ENCODE results near the gene FGA. TPM values are rescaled to one million over a fixed set of nuclear protein-coding genes. Genes with fewer than 3 reads are reported as not detected.

Gene FGA
- total and polyA plus RNA-seq, 9 donors, result 0.25 to 8.4 (median 2.4) TPM; not detected in 4

- WGBS, 3 donors, result 20 to 58% (median 55%) methylated on average over 2 of the region's 2 CpGs
- no peaks in the 10 kb centered on the region for H3K27me3 ChIP-seq
- intact Hi-C loops (cut with DNase I), result no loop called here
- no peak overlapping the region for H3K4me3 ChIP-seq
- H3K4me1 ChIP-seq (ENCODE audit: insufficient read depth), result no peaks in the 10 kb centered on the region
- no peak overlapping the region for H3K27ac ChIP-seq
- no peak for DNase-seq
- H3K36me3 ChIP-seq, result no peaks in the 10 kb centered on the region
- no peaks in the 10 kb centered on the region for H3K9me3 ChIP-seq
- TF ChIP-seq POLR2A (IDR thresholded peaks at IDR 0.05) (no peak), EP300 (IDR thresholded peaks at IDR 0.05) (no peak), CTCF (IDR thresholded peaks at IDR 0.05) (no peak)
Observed at GRCh38 chr4:154616731-154617130, 26.2 kb upstream of the FGA start.

GRCh38 chr4:154616287-154616686 lies 25.7 kb upstream of the FGA start:
- no peak for TF ChIP-seq POLR2A (IDR thresholded peaks at IDR 0.05)
- TF ChIP-seq EP300 (IDR thresholded peaks at IDR 0.05), result no peak
- no peak for TF ChIP-seq CTCF (IDR thresholded peaks at IDR 0.05)
- Histone ChIP-seq H3K27ac (no peak overlapping the region), H3K4me3 (no peak overlapping the region), H3K36me3 (no peaks in the 10 kb centered on the region), H3K4me1 (ENCODE audit: insufficient read depth) (no peaks in the 10 kb centered on the region), H3K27me3 (no peaks in the 10 kb centered on the region), H3K9me3 (no peaks in the 10 kb centered on the region)
- 57 to 61% (median 58%) methylated on average over 4 of the region's 4 CpGs for WGBS, 3 donors
- DNase-seq, result no peak
- intact Hi-C loops (cut with DNase I), result no loop called here

GRCh38 chr4:154615211-154615610 lies 24.7 kb upstream of the FGA start:
- no peaks in the 10 kb centered on the region for H3K9me3 ChIP-seq
- no peaks in the 10 kb centered on the region for H3K4me1 ChIP-seq (ENCODE audit: insufficient read depth)
- DNase-seq, result no peak
- 94 to 98% (median 95%) methylated on average over 1 of the region's 1 CpG for WGBS, 3 donors
- no peak overlapping the region for H3K4me3 ChIP-seq
- no peak for TF ChIP-seq CTCF (IDR thresholded peaks at IDR 0.05)
- no peak for TF ChIP-seq POLR2A (IDR thresholded peaks at IDR 0.05)
- no peak for TF ChIP-seq EP300 (IDR thresholded peaks at IDR 0.05)
- no peaks in the 10 kb centered on the region for H3K27me3 ChIP-seq
- H3K36me3 ChIP-seq, result no peaks in the 10 kb centered on the region
- intact Hi-C loops (cut with DNase I), result no loop called here
- no peak overlapping the region for H3K27ac ChIP-seq

- Histone ChIP-seq H3K4me1 (ENCODE audit: insufficient read depth) (no peaks in the 10 kb centered on the region), H3K27ac (no peak overlapping the region), H3K9me3 (no peaks in the 10 kb centered on the region), H3K4me3 (no peak overlapping the region), H3K36me3 (no peaks in the 10 kb centered on the region), H3K27me3 (no peaks in the 10 kb centered on the region)
- DNase-seq, result no peak
- TF ChIP-seq CTCF (IDR thresholded peaks at IDR 0.05), result no peak
- no peak for TF ChIP-seq EP300 (IDR thresholded peaks at IDR 0.05)
- TF ChIP-seq POLR2A (IDR thresholded peaks at IDR 0.05), result no peak
- intact Hi-C loops (cut with DNase I), result no loop called here
Observed at GRCh38 chr4:154614306-154614705, 23.8 kb upstream of the FGA start.

Data from ovary (tissue), 9 donors.